Brain microvascular endothelial cell (primary cell): ENCODE measurements around the gene RPL10A.
"Not testable (repeated sequence)": the region's sequence is repeated elsewhere in the genome, so short reads cannot be mapped to it uniquely, and the experiment has no call there.

Source experiments
- DNase-seq: peaks from one replicate; pipeline ENCODE4 v3.0.0-alpha.2; 2020
- H3K27ac ChIP-seq: fragments of 250-450 bp; sonication (Bioruptor Pico); 2 replicates; pipeline ENCODE4 v1.5.1; 2020; ENCODE audit warnings: mild to moderate bottlenecking, moderate library complexity
- H3K27me3 ChIP-seq: fragments of 250-450 bp; sonication (Bioruptor Pico); replicated peaks from 2 replicates; pipeline ENCODE4 v1.5.1; 2020; ENCODE audit warnings: mild to moderate bottlenecking
- H3K36me3 ChIP-seq: fragments of 250-450 bp; sonication (Bioruptor Pico); replicated peaks from 2 replicates; pipeline ENCODE4 v1.5.1; 2020; ENCODE audit warnings: mild to moderate bottlenecking
- H3K4me3 ChIP-seq: 2 replicates; pipeline ENCODE4 v1.5.1; 2011; ENCODE audit warnings: low read depth, mild to moderate bottlenecking, control low read depth, low read length, moderate library complexity
- in situ Hi-C: cut with HindIII; loops from 2 replicates; pipeline ENCODE4 v1.10.0; 2017; ENCODE audit warnings: low sequenced_read_pairs, low pct_ligation_motif_present
- TF ChIP-seq, protein P1 (sequence below): IDR thresholded peaks from 2 replicates; pipeline ENCODE4 v1.5.1; 2011; ENCODE audit warnings: low read depth, mild to moderate bottlenecking, moderate library complexity, low read length, control low read depth, inconsistent platforms; ENCODE audit errors: missing control alignments

RPL10A gene

DNA sequence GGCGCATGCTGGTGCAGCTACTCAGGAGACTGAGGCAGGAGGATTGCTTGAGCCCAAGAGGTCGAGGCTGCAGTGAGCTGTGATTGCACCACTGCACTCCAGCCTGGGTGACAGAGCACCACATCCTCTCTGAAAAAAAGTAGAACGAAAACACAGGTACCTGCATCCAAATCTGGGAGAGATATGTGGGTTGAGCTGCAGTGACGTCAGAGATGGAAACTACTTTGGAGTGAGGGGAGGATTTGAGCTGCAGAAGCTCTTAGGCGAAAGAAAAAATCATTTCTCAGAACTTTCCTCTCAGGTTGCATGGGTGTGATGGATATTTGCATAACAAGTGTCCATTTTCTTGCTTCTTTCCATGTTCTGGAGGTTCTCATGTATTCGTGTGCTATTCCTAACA lies 48.5 kb downstream of the RPL10A start:
- TF ChIP-seq, protein P1, sequence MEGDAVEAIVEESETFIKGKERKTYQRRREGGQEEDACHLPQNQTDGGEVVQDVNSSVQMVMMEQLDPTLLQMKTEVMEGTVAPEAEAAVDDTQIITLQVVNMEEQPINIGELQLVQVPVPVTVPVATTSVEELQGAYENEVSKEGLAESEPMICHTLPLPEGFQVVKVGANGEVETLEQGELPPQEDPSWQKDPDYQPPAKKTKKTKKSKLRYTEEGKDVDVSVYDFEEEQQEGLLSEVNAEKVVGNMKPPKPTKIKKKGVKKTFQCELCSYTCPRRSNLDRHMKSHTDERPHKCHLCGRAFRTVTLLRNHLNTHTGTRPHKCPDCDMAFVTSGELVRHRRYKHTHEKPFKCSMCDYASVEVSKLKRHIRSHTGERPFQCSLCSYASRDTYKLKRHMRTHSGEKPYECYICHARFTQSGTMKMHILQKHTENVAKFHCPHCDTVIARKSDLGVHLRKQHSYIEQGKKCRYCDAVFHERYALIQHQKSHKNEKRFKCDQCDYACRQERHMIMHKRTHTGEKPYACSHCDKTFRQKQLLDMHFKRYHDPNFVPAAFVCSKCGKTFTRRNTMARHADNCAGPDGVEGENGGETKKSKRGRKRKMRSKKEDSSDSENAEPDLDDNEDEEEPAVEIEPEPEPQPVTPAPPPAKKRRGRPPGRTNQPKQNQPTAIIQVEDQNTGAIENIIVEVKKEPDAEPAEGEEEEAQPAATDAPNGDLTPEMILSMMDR = no peak
- H3K4me3 ChIP-seq = no peak overlapping the region
- in situ Hi-C loops = no loop called here
- H3K36me3 ChIP-seq = no peaks in the 10 kb centered on the region
- H3K27me3 ChIP-seq = peaks cover under 1% of the 10 kb centered on the region
- H3K27ac ChIP-seq = no peak overlapping the region
- DNase-seq = no peak

DNA sequence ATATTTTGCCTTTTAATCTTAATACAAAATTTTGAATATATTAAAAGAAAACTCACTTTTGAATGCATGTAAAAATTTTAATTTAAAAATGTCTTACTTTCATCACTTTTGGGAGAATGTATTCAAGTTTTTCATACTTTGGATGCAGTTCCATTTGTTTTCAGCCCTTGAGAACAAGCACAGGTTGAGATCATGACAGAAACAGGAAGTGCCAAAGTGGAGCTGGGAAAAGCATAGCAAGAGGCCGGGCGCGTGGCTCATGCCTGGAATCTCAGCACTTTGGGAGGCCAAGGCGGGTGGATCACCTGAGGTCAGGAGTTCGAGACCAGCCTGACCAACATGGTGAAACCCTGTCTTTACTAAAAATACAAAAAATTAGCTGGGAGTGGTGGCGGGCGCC lies 49.8 kb downstream of the RPL10A start:
- DNase-seq, H3K27me3 ChIP-seq, H3K4me3 ChIP-seq, in situ Hi-C loops, H3K36me3 ChIP-seq, H3K27ac ChIP-seq: not testable (repeated sequence)

DNA sequence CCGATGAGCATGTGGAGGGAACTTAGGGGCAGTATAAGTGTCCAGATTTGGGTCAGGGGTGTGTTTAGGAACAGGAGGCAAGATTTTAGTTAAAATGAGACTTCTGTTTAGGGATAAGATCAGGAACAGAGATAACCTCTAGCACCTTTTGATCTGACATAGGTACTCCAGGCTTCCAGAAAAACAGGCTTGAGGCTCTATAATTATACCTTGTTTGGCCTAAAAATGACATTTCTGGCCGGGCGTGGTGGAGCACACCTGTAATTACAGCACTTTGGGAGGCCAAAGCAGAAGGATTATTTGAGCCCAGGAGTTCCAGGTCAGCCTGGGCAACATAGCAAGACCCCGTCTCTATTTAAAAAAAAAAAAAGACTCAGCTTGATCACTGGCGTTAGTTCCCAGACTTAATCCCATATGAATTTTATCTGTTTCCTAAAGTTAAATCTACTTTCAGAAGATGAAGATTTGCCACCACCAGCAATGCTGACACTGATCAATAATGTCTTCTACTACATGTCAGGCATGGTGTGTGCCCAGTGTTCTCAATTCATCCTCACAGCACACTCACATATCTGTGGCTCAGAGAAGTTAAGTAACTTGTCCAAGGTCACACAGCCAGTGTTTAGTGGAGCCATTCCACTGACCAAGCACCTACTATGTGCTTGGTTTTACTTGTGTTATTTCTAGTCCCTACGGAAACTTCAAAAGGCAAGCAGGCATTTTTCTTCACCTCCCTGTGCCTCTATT lies 50.5 kb downstream of the RPL10A start:
- TF ChIP-seq, protein P1 = no peak
- Histone ChIP-seq H3K36me3 (no peaks in the 10 kb centered on the region), H3K27ac (no peak overlapping the region), H3K27me3 (no peaks in the 10 kb centered on the region), H3K4me3 (no peak overlapping the region)
- in situ Hi-C loops = no loop called here
- DNase-seq = no peak

DNA sequence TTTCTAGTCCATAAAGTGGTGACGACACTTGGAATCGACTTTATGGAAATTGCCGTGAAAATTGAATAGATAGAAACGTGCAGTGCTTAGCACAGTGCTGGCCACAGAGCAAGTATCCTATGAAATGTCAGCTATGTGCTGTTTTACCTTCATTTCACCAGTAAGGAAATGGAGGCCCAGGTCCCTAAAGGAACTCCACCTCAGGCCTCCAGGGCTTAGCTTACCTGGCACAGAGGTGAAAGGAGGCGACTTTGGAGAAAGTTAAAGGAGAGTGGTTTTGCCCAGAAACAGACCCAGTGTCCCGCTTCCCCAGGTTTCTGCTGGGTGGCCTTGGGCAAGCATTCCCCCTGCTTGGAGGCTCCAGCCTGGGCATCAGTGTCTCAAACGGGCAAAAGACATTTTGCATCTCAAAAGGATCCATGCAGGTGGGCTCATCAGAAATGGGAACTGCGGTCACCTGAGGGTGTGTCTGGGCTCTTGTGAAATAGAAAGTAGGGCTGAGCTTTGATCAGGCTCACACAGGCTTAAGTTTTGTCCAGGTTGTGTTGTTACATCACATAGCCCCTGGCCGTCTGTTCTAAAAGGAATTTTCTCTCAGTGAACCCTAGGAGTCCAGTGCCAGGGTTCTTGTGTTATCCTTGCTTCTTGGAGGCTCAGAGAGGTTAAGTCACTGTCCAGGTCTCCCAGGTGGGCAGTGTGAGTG lies 51.3 kb downstream of the RPL10A start:
- Histone ChIP-seq H3K36me3 (no peaks in the 10 kb centered on the region), H3K4me3 (no peak overlapping the region), H3K27ac (no peak overlapping the region), H3K27me3 (no peaks in the 10 kb centered on the region)
- TF ChIP-seq, protein P1 = no peak
- no peak for DNase-seq
- in situ Hi-C loops = no loop called here
